ENCODE data around the gene RASSF3.

- no peak for TF ChIP-seq CTCF (IDR thresholded peaks at IDR 0.05)
- TF ChIP-seq POLR2A (IDR thresholded peaks at IDR 0.05): no peak
- TF ChIP-seq EP300 (IDR thresholded peaks at IDR 0.05): no peak
These were observed 99.1 kb downstream of the RASSF3 start for GRCh38 chr12:64709429-64709828.

Measured in gastroesophageal sphincter (tissue), 3 donors.